Thyroid gland (tissue), 4 donors: Measurements from ENCODE around the gene SCN1B.

Experiments used
- POLR2A ChIP-seq, 2 donors: fragments of 450-650 bp; IDR thresholded peaks; one replicate each; pipeline ENCODE4 v1.6.1; 2017; ENCODE audit warnings: antibody characterized with exemption in 2 of 2, mild to moderate bottlenecking in 2 of 2, moderate library complexity in 1 of 2
- TF ChIP-seq, protein P1 (sequence below), 6 experiments: fragments of 200-600 bp in 3 of 6; fragments of 450-650 bp in 3 of 6; sonication (generic) in 3 of 6; IDR thresholded peaks; one replicate each; pipeline ENCODE4 v1.5.1; 2016 to 2019; ENCODE audit warnings: antibody characterized with exemption in 6 of 6, mild to moderate bottlenecking in 2 of 6, inconsistent platforms in 1 of 6, moderate library complexity in 1 of 6

GRCh38 chr19:35027009-35027408 is 3.3 kb upstream of the SCN1B start:
- TF ChIP-seq, protein P1, sequence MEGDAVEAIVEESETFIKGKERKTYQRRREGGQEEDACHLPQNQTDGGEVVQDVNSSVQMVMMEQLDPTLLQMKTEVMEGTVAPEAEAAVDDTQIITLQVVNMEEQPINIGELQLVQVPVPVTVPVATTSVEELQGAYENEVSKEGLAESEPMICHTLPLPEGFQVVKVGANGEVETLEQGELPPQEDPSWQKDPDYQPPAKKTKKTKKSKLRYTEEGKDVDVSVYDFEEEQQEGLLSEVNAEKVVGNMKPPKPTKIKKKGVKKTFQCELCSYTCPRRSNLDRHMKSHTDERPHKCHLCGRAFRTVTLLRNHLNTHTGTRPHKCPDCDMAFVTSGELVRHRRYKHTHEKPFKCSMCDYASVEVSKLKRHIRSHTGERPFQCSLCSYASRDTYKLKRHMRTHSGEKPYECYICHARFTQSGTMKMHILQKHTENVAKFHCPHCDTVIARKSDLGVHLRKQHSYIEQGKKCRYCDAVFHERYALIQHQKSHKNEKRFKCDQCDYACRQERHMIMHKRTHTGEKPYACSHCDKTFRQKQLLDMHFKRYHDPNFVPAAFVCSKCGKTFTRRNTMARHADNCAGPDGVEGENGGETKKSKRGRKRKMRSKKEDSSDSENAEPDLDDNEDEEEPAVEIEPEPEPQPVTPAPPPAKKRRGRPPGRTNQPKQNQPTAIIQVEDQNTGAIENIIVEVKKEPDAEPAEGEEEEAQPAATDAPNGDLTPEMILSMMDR (IDR thresholded peaks at IDR 0.05): no peak
- TF ChIP-seq POLR2A (IDR thresholded peaks at IDR 0.05): no peak
